AG04449 (cell line): Measurements from ENCODE around the gene ANKRD29.
"Not testable (repeated sequence)": the region's sequence is repeated elsewhere in the genome, so short reads cannot be mapped to it uniquely, and the experiment has no call there.

Experiments used
- CTCF ChIA-PET: fragments of 350-600 bp; formaldehyde crosslinking; extraction: SDS; loops from one replicate; lab custom pipeline; 2021; ENCODE audit warnings: antibody characterized with exemption; lab: Yijun Ruan, JAX
- POLR2A ChIA-PET: fragments of 400-600, 350-600 bp; formaldehyde crosslinking; extraction: SDS; loops from one replicate; lab custom pipeline; 2020; ENCODE audit warnings: antibody characterized with exemption, inconsistent platforms; lab: Yijun Ruan, JAX
- DNase-seq: peaks from one replicate; pipeline ENCODE4 v3.0.0-alpha.2; 2010; ENCODE audit warnings: low read depth, low spot score
- H3K4me3 ChIP-seq: 2 replicates; pipeline ENCODE4 v1.5.1; 2011; ENCODE audit warnings: low read depth, mild to moderate bottlenecking, control low read depth, low read length
- CTCF ChIP-seq: IDR thresholded peaks from one replicate; pipeline ENCODE4 v1.5.1; 2011; ENCODE audit warnings: mild to moderate bottlenecking, moderate library complexity, low read length, control low read depth, inconsistent platforms; ENCODE audit not compliant: insufficient read depth; ENCODE audit errors: missing control alignments

ANKRD29 gene

GRCh38 chr18:23616258-23616657, 46.5 kb downstream of the ANKRD29 start:
- no peak overlapping the region for H3K4me3 ChIP-seq
- CTCF ChIA-PET = interaction anchor here (0.7 kb wide), 1 partner anchor 195 kb away, joined by 3 read pairs; no protein-coding TSS in a partner anchor
- no peak for TF ChIP-seq CTCF
- no peak for DNase-seq
- POLR2A ChIA-PET = no interaction called here

- no peak for DNase-seq
- CTCF ChIA-PET = interaction anchor here (0.8 to 2.9 kb wide), 5 partner anchors 7 to 89 kb away, joined by 3 to 18 read pairs (median 13); no protein-coding TSS in a partner anchor
- POLR2A ChIA-PET = no interaction called here
- no peak overlapping the region for H3K4me3 ChIP-seq
- no peak for TF ChIP-seq CTCF
Measured at GRCh38 chr18:23614891-23615290, 47.8 kb downstream of the ANKRD29 start.

- POLR2A ChIA-PET = no interaction called here
- no peak for TF ChIP-seq CTCF
- no peak overlapping the region for H3K4me3 ChIP-seq
- CTCF ChIA-PET = interaction anchor here (1.3 to 2.9 kb wide), 5 partner anchors 8 to 197 kb away, joined by 3 to 18 read pairs (median 13); no protein-coding TSS in a partner anchor
- no peak for DNase-seq
Measured at GRCh38 chr18:23614413-23614812, 48.3 kb downstream of the ANKRD29 start.

GRCh38 chr18:23613091-23613475, 49.6 kb downstream of the ANKRD29 start:
- CTCF ChIA-PET = interaction anchor here (0.7 to 2.9 kb wide), 5 partner anchors 9 to 198 kb away, joined by 3 to 18 read pairs (median 3); no protein-coding TSS in a partner anchor
- POLR2A ChIA-PET, H3K4me3 ChIP-seq, DNase-seq: not testable (repeated sequence)

GRCh38 chr18:23612434-23613090, 50.1 kb downstream of the ANKRD29 start:
- no peak for TF ChIP-seq CTCF
- ChIA-PET POLR2A (no interaction called here), CTCF (interaction anchor here (1.6 to 2.9 kb wide), 3 partner anchors 10 to 91 kb away, joined by 3 to 18 read pairs (median 17); no protein-coding TSS in a partner anchor)
- no peak overlapping the region for H3K4me3 ChIP-seq
- no peak for DNase-seq

GRCh38 chr18:23609390-23610023, 53.2 kb downstream of the ANKRD29 start:
- no peak for DNase-seq
- POLR2A ChIA-PET = no interaction called here

More at GRCh38 chr18:23609390-23610023, 53.2 kb downstream of the ANKRD29 start:
- CTCF ChIA-PET = interaction anchor here (0.7 to 3.2 kb wide), 3 partner anchors 9 to 13 kb away, joined by 3 to 16 read pairs (median 3); no protein-coding TSS in a partner anchor
- H3K4me3 ChIP-seq = no peak overlapping the region
- TF ChIP-seq CTCF = no peak
